SK-N-SH treated with all-trans-retinoic acid at 6 μM for 48 hours (cell line): ENCODE results near the gene HSP90B1.

ENCODE experiments used
- CREB5 ChIP-seq: fragments of 250-450 bp; sonication (Bioruptor Pico); IDR thresholded peaks from 2 replicates; pipeline ENCODE4 v1.5.1; 2020; ENCODE audit warnings: low read depth, mild to moderate bottlenecking, moderate library complexity
- PATZ1 ChIP-seq: fragments of 250-450 bp; sonication (Bioruptor Pico); IDR thresholded peaks from 2 replicates; pipeline ENCODE4 v1.8.0; 2020; ENCODE audit warnings: mild to moderate bottlenecking, moderate library complexity, borderline replicate concordance
- SNAI2 ChIP-seq: fragments of 250-450 bp; sonication (Bioruptor Pico); IDR thresholded peaks from 2 replicates; pipeline ENCODE4 v1.5.0; 2020; ENCODE audit warnings: mild to moderate bottlenecking, moderate library complexity
- TOX ChIP-seq: fragments of 250-450 bp; sonication (Bioruptor Pico); IDR thresholded peaks from 2 replicates; pipeline ENCODE4 v1.8.0; 2021; ENCODE audit warnings: mild to moderate bottlenecking, moderate library complexity, borderline replicate concordance
- ZC3H10 ChIP-seq: fragments of 250-450 bp; sonication (Bioruptor Pico); IDR thresholded peaks from 2 replicates; pipeline ENCODE4 v1.5.1; 2021; ENCODE audit warnings: mild to moderate bottlenecking, moderate library complexity
- ZFP30 ChIP-seq: fragments of 450-650 bp; formaldehyde crosslinking; IDR thresholded peaks from 2 replicates; pipeline ENCODE4 v1.5.0; 2022; ENCODE audit warnings: mild to moderate bottlenecking, moderate library complexity
- ZNF565 ChIP-seq: fragments of 450-650 bp; formaldehyde crosslinking; conservative IDR thresholded peaks from 2 replicates; pipeline ENCODE4 v1.5.0; 2020; ENCODE audit warnings: low read depth, mild to moderate bottlenecking, moderate library complexity
- ZNF8 ChIP-seq: fragments of 450-650 bp; formaldehyde crosslinking; IDR thresholded peaks from 2 replicates; pipeline ENCODE4 v1.5.0; 2020; ENCODE audit warnings: mild to moderate bottlenecking, moderate library complexity

GRCh38 chr12:103933237-103933636, 3.0 kb downstream of the HSP90B1 start:
- TF ChIP-seq ZNF565 (no peak), CREB5 (CRISPR knock-in tag) (no peak), SNAI2 (no peak), ZC3H10 (CRISPR knock-in tag) (no peak), PATZ1 (no peak), TOX (no peak), ZFP30 (CRISPR knock-in tag) (no peak), ZNF8 (CRISPR knock-in tag) (no peak)
